Transverse colon (tissue), 4 donors: ENCODE results near the gene RIPOR3. TPM values are rescaled to one million over a fixed set of nuclear protein-coding genes. Genes with fewer than 3 reads are reported as not detected.

ENCODE experiments used
- DNase-seq: peaks from one replicate; pipeline ENCODE4 v3.0.0-alpha.2; 2019
- H3K27ac ChIP-seq, 4 donors: fragments of 200-600 bp; sonication (generic); 2 replicates each; pipeline ENCODE4 v1.5.1; 2016 to 2018; ENCODE audit warnings: inconsistent platforms in 4 of 4
- H3K27me3 ChIP-seq: fragments of 200-600 bp; sonication (generic); 2 replicates; pipeline ENCODE4 v1.5.1; 2017; ENCODE audit warnings: inconsistent platforms
- H3K36me3 ChIP-seq, 4 donors: fragments of 200-600 bp; sonication (generic); 2 replicates each; pipeline ENCODE4 v1.5.1; 2017 to 2019; ENCODE audit warnings: inconsistent platforms in 4 of 4
- H3K4me1 ChIP-seq, 4 donors: fragments of 200-600 bp; sonication (generic); 2 replicates each; pipeline ENCODE4 v1.5.1; 2017 to 2020; ENCODE audit warnings: inconsistent platforms in 4 of 4
- H3K4me3 ChIP-seq, 4 donors: fragments of 200-600 bp; sonication (generic); 1 replicate in 1 of 4; 2 replicates in 3 of 4; pipeline versions ENCODE4 v1.5.1 to v1.6.1; 2017 to 2019; ENCODE audit warnings: inconsistent platforms in 4 of 4
- H3K9me3 ChIP-seq, 2 donors: fragments of 200-600 bp; sonication (generic); 2 replicates each; pipeline ENCODE4 v1.5.1; 2017 to 2019; ENCODE audit warnings: inconsistent platforms in 2 of 2
- CTCF ChIP-seq, 5 experiments: fragments of 200-600 bp in 3 of 5; fragments of 450-650 bp in 2 of 5; sonication (generic) in 3 of 5; IDR thresholded peaks; 1 replicate in 2 of 5; 2 replicates in 3 of 5; pipeline ENCODE4 v1.5.1; 2016 to 2017; ENCODE audit warnings: antibody characterized with exemption in 5 of 5, inconsistent platforms in 3 of 5, mild to moderate bottlenecking in 2 of 5, moderate library complexity in 1 of 5
- EP300 ChIP-seq: sonication (generic); formaldehyde crosslinking; IDR thresholded peaks from one replicate; pipeline ENCODE4 v1.6.1; 2017; ENCODE audit warnings: antibody characterized with exemption, low read depth
- POLR2A ChIP-seq: fragments of 450-650 bp; IDR thresholded peaks from one replicate; pipeline ENCODE4 v1.6.1; 2016; ENCODE audit warnings: antibody characterized with exemption, mild to moderate bottlenecking, moderate library complexity
- POLR2AphosphoS5 ChIP-seq, 3 donors: sonication (generic); formaldehyde crosslinking; IDR thresholded peaks; one replicate each; pipeline ENCODE4 v1.6.1; 2016; ENCODE audit warnings: antibody characterized with exemption in 3 of 3
- WGBS, 2 donors: methylation state at CpG; one replicate each; pipeline ENCODE4 v1.1.5; 2018; ENCODE audit warnings: low coverage in 1 of 2; 5-methylcytosine and 5-hydroxymethylcytosine counted together
- in situ Hi-C, 4 donors: fragments of 200-750 bp; cut with MboI; loops; one replicate each; pipeline versions ENCODE4 v1.15.0 to v1.15.1; 2017; ENCODE audit warnings: low sequenced_read_pairs in 3 of 4, low pct_ligation_motif_present in 1 of 4, low pct_unique_long_range_greater_than_20kb in 1 of 4
- intact Hi-C: fragments of 100-400 bp; cut with DNase I; formaldehyde crosslinking; loops from one replicate; pipeline ENCODE4 v1.15.1; 2023; ENCODE audit warnings: low total_unique reads
- total RNA-seq, 4 donors: library from RNA; depleted of rRNA; stranded (reverse); fragments of >200 nt; gene quantifications; one replicate each; pipeline ENCODE4 v1.1.0, GENCODE V29; 2016

RIPOR3 gene
- total RNA-seq, 4 donors from 2014 or later, result 4.6 to 15.7 (median 8.7) TPM

- H3K9me3 ChIP-seq, result no peaks in the 10 kb centered on the region
- H3K27ac ChIP-seq, result peak within 1 kb of the TSS; percentile 89 to 92 (median 90)
- no peaks in the 10 kb centered on the region for H3K36me3 ChIP-seq
- DNase-seq, result peak; percentile 99
- H3K4me1 ChIP-seq, result peaks cover 7 to 59% (median 16%) of the 10 kb centered on the region in 4 donors
- in situ Hi-C loops, result loop anchor here in 3 of 4 donors (25.0 kb wide), 2 partner anchors 244 to 544 kb away; partner anchors contain the start of gene CEBPB (in 1 of the 3)
- 1% methylated on average over 83 of the region's 114 CpGs; no CpG with 5 or more reads in 1 of the 2 donors for WGBS, 2 donors
- TF ChIP-seq EP300 (no peak), CTCF (IDR thresholded peaks at IDR 0.05) (peak in 1 of 5 experiments; percentile 22), POLR2AphosphoS5 (IDR thresholded peaks at IDR 0.05) (peak; percentile 26 to 83 (median 82)), POLR2A (peak; percentile 80)
- intact Hi-C loops, result loop anchor here (5.0 kb wide), 1 partner anchor 94 kb away; no protein-coding TSS in a partner anchor
- H3K27me3 ChIP-seq, result no peaks in the 10 kb centered on the region
- H3K4me3 ChIP-seq, result peak within 1 kb of the TSS; percentile 72 to 84 (median 77)
Measured at GRCh38 chr20:50731055-50731929, 40.0 kb upstream of the RIPOR3 start, which contains the start of gene PARD6B. Gene PARD6B (plus strand): TSS chr20:50731580. CDS start chr20:50731787, 207 bp downstream.

GRCh38 chr20:50730765-50731054, 39.4 kb upstream of the RIPOR3 start:
- Histone ChIP-seq H3K36me3 (no peaks in the 10 kb centered on the region), H3K27me3 (no peaks in the 10 kb centered on the region), H3K9me3 (no peaks in the 10 kb centered on the region), H3K4me1 (peaks cover 7 to 59% (median 14%) of the 10 kb centered on the region in 4 donors), H3K4me3 (peak overlapping the region; percentile 72 to 84 (median 77)), H3K27ac (peak overlapping the region; percentile 89 to 92 (median 90))
- intact Hi-C loops (loop anchor here (5.0 kb wide), 1 partner anchor 93 kb away; no protein-coding TSS in a partner anchor), in situ Hi-C loops (loop anchor here in 3 of 4 donors (25.0 kb wide), 2 partner anchors 243 to 543 kb away; partner anchors contain the start of gene CEBPB (in 1 of the 3))
- no peak for DNase-seq
- TF ChIP-seq POLR2AphosphoS5 (IDR thresholded peaks at IDR 0.05) (peak in 2 of 3 donors; percentile 45 to 60), POLR2A (peak; percentile 38), CTCF (IDR thresholded peaks at IDR 0.05) (no peak), EP300 (no peak)
- 0% methylated on average over 18 of the region's 35 CpGs; no CpG with 5 or more reads in 1 of the 2 donors for WGBS, 2 donors

GRCh38 chr20:50729901-50730764, 38.8 kb upstream of the RIPOR3 start:
- whole genome bisulfite sequencing, 2 donors, result 28 to 38% methylated on average over 9 to 21 of the region's 21 CpGs
- no peaks in the 10 kb centered on the region for H3K36me3 ChIP-seq
- in situ Hi-C loops, result loop anchor here in 3 of 4 donors (25.0 kb wide), 2 partner anchors 243 to 543 kb away; partner anchors contain the start of gene CEBPB (in 1 of the 3)
- peak; percentile 25 for DNase-seq
- H3K9me3 ChIP-seq, result no peaks in the 10 kb centered on the region
- no peak for TF ChIP-seq CTCF (IDR thresholded peaks at IDR 0.05)
- no peak for TF ChIP-seq POLR2AphosphoS5 (IDR thresholded peaks at IDR 0.05)
- no peak for TF ChIP-seq POLR2A
- no peak for TF ChIP-seq EP300
- H3K4me1 ChIP-seq, result peaks cover 7 to 59% (median 12%) of the 10 kb centered on the region in 4 donors
- H3K27me3 ChIP-seq, result no peaks in the 10 kb centered on the region
- peak overlapping the region; percentile 89 to 92 (median 90) for H3K27ac ChIP-seq
- intact Hi-C loops, result loop anchor here (5.0 kb wide), 1 partner anchor 93 kb away; no protein-coding TSS in a partner anchor
- peak overlapping the region; percentile 72 to 84 (median 77) for H3K4me3 ChIP-seq
